Smooth muscle cell of the brain vasculature (primary cell): Measurements from ENCODE around the gene SMTNL2.
"Not testable (repeated sequence)": the region's sequence is repeated elsewhere in the genome, so short reads cannot be mapped to it uniquely, and the experiment has no call there.

Experiments used
- DNase-seq: peaks from one replicate; pipeline ENCODE4 v3.0.0-alpha.2; 2012; ENCODE audit warnings: low read depth, low spot score

The SMTNL2 gene

GRCh38 chr17:4602041-4602440, 17.7 kb downstream of the SMTNL2 start:
- no peak for DNase-seq

DNA sequence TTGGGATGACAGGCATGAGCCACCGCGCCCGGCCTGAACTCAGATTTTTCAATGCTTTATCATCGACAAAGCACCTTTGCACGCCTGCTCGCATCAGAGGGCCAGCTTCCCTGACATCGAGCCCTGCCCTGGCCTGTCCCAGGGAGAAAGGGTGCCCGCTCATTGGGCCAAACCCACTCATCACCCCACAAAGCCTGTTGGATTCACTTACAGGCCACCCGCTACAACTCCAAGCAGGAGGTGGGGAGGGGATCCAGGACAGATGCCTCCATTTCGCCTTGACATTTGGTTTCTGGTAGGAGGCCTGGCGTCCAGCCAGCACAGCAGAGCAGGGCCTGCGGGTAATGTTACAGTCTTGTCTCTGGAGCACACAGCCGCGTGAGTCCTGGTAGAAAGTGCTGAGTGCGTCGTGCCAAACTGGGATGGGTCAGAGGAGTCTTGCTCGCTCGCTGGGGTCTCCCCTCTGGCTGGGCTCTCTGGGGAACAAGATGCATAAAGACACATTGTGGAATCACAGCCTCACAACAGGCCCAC, 19.8 kb downstream of the SMTNL2 start:
- peak; percentile 80 for DNase-seq

- DNase-seq, result not testable (repeated sequence)
Measured at GRCh38 chr17:4604736-4605135, 20.4 kb downstream of the SMTNL2 start.

DNA sequence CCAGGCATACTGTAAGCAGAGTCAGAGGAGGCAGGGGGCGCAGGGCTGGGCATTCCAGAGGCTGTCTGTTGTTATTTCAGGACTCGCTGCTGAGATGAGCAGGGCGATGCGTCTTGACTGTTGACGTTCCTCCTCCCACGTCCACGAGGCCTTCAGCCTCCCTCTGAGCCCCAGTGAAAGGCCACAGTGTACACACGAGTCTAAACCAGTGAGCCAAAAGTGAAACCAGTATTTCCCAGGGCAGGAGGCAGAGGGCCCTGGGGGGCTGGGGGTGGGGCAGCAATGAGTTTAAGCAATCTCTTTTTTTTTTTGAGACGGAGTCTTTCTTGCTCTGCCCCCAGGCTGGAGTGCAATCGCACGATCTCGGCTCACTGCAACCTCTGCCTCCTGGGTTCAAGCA, 21.5 kb downstream of the SMTNL2 start:
- peak; percentile 96 for DNase-seq

DNA sequence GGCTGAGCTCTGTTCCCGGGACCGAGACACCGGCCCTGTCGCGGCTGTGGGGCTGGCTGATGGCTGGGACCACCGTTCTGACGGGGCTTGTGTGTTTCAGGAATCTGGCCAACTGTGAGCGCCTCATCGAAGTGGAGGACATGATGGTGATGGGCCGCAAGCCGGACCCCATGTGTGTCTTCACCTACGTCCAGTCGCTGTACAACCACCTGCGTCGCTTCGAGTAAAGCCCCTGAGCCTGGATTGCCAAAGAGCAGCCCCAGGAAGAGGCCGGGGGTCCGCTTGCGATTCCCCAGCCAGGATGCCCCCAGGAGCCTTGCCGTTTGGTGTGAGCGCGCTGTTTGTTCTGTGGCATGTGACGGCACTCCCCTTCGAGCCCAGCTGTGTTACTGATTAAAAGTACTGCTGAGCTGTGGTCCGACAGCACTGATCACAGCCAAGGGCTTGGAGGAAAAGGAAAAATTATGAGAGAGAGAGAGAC, 23.0 kb downstream of the SMTNL2 start:
- DNase-seq, result no peak

DNA sequence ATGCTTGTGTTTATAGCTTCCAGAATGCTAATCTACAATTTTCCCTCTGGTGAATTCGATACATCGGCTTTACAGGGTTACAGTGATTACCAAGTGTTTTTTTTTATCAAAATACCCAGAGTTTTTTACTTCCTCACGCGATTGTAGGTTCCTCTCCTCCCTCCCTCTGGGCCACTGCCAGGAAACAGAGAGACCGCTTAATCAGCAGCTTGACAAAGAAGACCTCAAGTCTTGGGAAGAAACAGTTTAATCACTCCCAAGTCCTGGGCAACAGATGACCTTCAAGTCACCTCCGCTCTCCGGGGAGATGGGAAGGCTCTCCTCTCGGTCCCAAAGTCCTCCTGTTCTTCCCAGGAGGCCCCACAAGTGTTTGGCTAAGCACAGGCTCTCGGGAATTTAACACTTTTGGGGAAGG, 23.5 kb downstream of the SMTNL2 start:
- DNase-seq, result peak; percentile 76

DNA sequence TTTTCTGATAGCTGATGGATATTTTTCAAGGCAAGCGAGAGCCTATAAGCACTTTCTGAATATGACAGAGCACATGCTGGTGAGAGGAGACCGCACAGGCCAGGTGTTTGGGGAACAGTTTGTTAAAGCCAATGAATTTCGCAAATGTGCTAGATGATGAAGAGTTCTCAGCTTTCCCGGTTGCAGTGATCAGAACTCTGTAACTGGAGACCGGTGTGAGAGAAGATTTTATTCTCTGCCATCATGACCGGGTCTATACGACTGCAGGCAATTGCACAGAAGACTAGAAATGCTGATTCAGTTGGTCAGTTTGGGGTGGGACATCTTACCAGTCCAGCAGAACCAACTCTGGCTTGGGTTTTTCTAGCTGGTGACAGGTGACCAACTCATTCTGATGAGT, 25.4 kb downstream of the SMTNL2 start:
- DNase-seq, result no peak

- DNase-seq, result no peak
Measured at GRCh38 chr17:4610162-4610561, 25.8 kb downstream of the SMTNL2 start.

DNA sequence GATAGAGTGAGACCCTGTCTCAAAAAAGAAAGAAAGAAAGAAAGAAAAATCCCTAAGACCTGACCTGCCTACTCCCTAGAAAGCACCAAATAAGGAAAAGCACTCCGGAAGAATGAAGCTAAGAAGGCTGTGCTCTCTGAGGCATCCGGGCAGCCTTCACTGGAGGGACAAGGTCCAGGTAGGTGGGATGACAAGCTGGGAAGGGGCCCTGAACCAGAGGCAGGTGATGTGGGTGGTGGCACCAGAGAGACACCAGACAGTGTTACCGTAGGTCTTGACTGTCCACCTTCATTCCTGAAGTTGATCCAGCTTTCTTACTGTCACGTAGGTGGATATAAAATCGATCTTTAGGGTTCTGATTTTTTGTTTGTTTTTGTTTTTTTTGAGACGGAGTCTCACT, 26.3 kb downstream of the SMTNL2 start:
- no peak for DNase-seq

GRCh38 chr17:4616476-4616875, 32.1 kb downstream of the SMTNL2 start:
- no peak for DNase-seq

GRCh38 chr17:4617090-4617489, 32.8 kb downstream of the SMTNL2 start:
- no peak for DNase-seq

DNA sequence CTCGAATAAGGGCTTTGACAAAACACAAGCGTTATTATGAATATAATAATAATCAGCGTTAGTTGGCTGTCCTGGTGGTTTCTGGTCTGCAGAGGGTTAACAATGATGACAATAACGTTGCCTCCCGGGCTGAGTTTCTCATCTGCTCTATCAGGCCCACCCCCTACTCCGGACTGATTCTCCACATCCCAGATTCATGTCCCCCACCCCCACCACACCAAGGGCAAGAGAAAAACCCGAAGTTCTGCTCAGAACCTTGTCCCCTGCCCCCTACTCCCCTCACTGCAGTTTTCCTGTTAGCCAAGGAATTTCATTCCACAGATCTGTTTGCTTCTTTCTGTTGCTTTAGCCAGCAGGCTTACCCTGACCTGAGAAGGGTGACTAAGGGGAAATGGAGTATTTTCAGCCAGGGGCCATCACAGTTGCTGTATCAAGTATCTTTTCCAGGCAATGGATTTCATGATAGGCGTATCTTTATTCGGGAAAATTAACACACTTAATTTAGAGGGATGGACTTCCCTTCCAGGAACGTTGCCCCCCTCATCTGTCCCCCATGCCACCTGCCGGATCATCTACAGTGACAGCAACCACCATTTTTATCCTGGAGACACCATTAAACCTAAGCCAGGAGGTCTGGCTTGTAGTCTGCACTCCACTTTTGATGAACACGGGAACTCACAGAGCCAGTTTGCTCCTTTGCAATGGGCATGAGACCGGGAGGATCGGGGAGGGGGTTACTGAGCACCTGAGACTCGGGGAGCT, 33.4 kb downstream of the SMTNL2 start:
- no peak for DNase-seq

GRCh38 chr17:4620531-4621101, 36.3 kb downstream of the SMTNL2 start:
- DNase-seq, result no peak

DNA sequence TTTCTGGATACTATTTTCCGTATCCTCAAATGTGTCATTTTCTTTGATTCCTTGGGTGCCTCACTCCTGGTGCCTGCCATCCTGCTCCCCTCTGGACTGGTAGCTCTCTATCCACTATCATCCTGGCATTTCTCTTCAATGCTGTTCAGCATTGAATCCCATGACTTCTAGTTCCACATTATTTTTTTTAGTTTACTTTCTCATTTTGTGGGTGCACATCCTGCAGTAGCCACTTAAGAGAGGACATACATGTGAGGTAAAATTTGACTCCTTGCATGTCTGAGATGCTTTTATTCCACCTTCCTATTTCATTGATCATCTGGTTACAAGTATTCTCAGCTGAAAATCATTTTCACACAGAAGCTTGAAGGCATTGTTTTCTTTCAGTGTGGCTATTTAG, 38.0 kb downstream of the SMTNL2 start:
- DNase-seq, result no peak

DNA sequence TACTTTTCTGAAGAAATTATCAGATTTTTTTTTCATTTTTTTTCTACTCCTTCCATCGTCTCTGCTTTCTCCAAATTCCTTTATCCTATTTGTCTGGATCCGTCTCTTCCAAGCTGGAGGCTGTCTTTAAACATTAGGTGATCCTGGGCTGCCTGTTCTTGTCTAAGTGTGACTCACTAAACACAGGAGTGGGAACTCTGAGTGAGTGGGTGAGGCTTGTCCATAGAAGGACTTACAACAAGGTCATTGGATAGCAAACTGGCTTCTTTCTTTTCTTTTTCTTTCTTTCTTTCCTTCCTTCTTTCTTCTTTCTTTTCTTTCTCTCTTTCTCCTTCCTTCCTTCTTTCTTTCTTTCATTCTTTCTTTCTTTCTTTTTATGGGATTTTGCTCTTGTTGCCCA, 38.9 kb downstream of the SMTNL2 start:
- no peak for DNase-seq

DNA sequence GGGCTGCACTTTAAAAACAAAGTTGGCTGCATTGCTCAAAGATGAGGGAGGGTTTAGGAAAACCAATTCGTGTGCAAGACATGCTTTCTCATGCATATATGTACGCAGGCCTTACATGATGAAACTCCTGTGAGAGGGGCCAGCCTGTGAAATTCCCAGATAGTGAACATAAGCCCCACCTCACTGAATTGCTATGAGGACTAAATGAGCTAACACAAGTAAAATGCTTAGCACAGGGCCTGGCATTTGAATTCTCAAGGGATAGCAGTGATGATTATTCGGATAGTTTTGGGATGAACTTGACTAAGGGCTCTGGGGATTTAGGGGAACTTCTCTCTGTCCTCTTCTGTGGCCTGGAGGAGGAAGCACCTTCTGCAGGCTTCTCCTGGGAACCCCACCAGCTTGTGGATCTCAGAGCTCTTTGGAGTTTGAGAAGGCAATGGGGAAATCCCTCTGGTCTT, 40.2 kb downstream of the SMTNL2 start:
- DNase-seq, result not testable (repeated sequence)

DNA sequence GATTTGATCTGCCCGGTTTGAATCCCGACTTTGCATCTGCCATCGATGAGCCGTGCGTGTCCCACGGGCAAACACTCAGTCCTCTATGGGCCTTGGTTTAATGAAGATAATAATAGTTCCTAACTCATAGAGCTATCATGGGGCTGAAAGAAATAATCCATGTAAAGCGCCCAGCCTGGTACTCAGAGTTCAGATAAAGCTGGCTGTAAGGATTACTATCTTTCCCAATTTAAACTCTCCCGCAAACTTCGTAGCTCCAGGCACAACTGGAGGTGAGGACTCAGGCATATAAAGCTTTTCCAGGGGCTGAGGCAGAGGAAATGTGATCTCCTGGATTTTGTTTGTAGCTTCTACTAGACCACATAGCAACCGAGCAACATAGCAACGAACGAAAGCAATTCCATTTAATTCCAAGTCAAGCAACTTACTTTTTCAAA, 40.9 kb downstream of the SMTNL2 start:
- DNase-seq, result no peak

- no peak for DNase-seq
Measured at GRCh38 chr17:4626734-4627256, 42.5 kb downstream of the SMTNL2 start.

DNA sequence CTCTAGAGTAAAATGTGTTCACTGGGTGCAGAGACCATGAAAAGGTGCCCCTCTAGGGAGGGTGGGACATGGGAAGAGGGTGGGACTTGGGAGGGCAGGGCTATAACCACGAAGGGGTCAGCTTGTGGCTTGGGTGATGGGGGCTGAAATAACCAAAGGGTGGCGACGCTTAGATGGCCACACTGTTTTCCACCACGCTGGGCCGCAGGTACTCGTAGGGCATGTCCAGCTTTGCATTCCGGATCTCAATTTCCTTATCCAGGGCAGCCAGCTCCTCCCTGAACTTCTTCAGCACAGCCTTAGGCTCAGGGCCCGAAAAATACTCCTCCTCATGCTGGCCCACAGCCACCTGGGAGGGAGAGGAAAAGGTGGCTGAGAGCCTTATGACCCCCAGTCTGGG, 47.1 kb downstream of the SMTNL2 start:
- no peak for DNase-seq

GRCh38 chr17:4631836-4632580, 47.7 kb downstream of the SMTNL2 start:
- no peak for DNase-seq

GRCh38 chr17:4632581-4632920, 48.2 kb downstream of the SMTNL2 start:
- no peak for DNase-seq

DNA sequence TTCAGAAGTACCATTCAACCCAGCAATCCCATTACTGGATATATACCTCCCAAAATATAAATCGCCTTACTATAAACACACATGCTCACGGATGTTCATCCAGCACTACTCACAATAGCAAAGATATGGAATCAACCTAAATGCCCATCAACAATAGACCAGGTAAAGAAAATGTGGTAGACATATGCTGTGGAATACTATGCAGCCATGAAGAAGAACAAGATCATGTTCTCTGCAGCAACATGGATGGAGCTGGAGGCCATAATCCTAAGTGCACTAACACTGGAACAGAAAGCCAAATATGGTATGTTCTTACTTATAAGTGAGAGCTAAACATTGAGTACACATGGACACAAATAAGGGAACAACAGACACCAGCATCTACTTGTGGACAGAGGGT, 49.3 kb downstream of the SMTNL2 start:
- DNase-seq, result no peak
